ENCODE data around the gene ORC3.

- TF ChIP-seq POLR2A (IDR thresholded peaks at IDR 0.05; ENCODE audit: low read length), result no peak
- no peak for TF ChIP-seq GATA1 (IDR thresholded peaks at IDR 0.05; ENCODE audit: low read depth, low read length)
Measured at GRCh38 chr6:87623248-87623647, 33.3 kb downstream of the ORC3 start.
